ENCODE measurements around the gene CMIP.
A peak's percentile ranks its signal among the peaks of the same experiment; 100 is the strongest.

CMIP gene

DNA sequence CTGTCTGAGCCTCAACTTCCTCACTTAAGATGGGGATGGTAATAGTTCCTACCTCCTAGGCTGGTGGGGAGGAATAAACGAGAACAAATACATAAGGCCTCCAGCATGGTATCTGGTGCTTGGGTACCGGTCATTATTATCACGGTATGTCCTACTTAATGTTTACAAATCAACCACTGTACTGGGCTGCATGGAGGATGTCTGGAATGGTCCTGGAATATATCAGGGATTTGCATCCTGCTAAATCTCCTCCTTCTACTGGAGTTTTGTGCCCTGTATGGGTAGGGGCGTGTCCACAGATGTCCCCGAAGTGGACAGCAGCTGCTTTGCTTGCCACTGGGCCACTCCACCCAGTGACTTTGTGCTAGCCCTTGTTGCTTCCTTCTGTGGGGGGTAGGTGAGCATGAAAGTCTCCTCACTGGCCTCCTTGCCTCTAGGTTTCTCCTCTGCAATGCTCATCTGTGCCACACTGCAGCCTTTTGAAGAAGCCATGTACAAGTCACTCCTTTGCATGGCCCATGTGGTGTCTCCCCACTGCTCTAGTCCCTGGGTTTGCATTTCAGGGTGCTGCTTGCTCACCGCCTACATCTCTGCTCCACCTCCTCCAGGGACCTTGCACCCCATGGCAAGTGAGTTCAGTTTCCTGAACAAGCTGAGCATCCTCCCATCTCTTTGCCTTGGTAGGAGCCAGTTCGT is 2.2 kb upstream of the CMIP start:
- Histone ChIP-seq H3K4me1 (no peaks in the 10 kb centered on the region), H3K4me2 (ENCODE audit: low read length) (no peak overlapping the region), H3K27ac (no peak overlapping the region), H3K4me3 (ENCODE audit: low read depth, low read length) (no peak overlapping the region), H3K9ac (no peak overlapping the region), H3K79me2 (peaks cover 2% of the 10 kb centered on the region), H3K9me3 (ENCODE audit: control insufficient read depth, low read length) (no peaks in the 10 kb centered on the region), H3K27me3 (ENCODE audit: control insufficient read depth, insufficient read depth, low read length) (no peaks in the 10 kb centered on the region), H2AFZ (no peak overlapping the region), H3K36me3 (ENCODE audit: control insufficient read depth, insufficient read depth, low read length) (no peaks in the 10 kb centered on the region)
- no peak for TF ChIP-seq CTCF (IDR thresholded peaks at IDR 0.05)

- H3K4me1 ChIP-seq, result no peaks in the 10 kb centered on the region
- no peaks in the 10 kb centered on the region for H3K9me3 ChIP-seq (ENCODE audit: control insufficient read depth, low read length)
- TF ChIP-seq CTCF (IDR thresholded peaks at IDR 0.05), result no peak
- H2AFZ ChIP-seq, result no peak overlapping the region
- H3K27ac ChIP-seq, result no peak overlapping the region
- no peak overlapping the region for H3K4me2 ChIP-seq (ENCODE audit: low read length)
- H3K36me3 ChIP-seq (ENCODE audit: control insufficient read depth, insufficient read depth, low read length), result no peaks in the 10 kb centered on the region
- no peak overlapping the region for H3K4me3 ChIP-seq (ENCODE audit: low read depth, low read length)
- H3K27me3 ChIP-seq (ENCODE audit: control insufficient read depth, insufficient read depth, low read length), result no peaks in the 10 kb centered on the region
- H3K9ac ChIP-seq, result no peak overlapping the region
- peaks cover 2% of the 10 kb centered on the region for H3K79me2 ChIP-seq
Observed at GRCh38 chr16:81442916-81443687, 1.5 kb upstream of the CMIP start.

DNA sequence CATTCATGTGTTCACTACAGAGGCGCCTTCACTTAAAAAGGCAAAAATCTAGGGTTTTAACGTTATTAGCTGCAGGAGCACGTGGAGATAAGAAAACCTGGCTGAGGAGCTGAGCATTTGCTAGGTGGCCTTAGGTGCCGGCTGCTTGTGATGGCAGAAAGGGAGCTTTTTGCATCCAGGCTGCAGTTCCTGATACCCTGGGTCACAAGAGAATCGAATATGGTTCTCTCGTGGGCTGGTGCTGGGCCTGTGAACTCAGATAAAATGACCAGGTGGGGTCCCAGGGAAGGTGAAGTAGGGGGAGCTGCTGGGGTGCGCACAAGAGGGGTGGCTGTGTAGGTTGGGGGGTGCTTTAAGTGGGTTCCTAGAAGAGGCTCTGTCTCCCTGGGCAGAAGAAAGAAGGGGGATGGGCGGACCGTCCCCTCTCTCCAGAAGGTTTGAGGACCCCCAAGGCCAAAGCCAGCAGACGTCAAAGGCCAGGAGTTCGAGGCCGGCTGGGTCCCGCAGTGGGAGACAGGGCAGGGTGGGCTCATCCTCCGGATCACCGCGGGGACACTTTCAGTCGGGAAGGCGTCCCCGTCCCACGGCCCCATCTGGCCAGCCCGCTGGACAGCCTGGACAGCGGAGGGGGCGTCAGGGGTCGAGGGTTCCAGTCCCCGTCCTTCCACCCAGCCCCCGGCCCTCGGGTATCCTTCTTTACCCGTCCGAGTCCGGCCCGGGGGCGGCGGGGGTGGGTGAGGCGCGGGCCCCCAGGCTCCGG is 740 bp upstream of the CMIP start:
- H3K27ac ChIP-seq, result peak overlapping the region; percentile 43
- H3K36me3 ChIP-seq (ENCODE audit: control insufficient read depth, insufficient read depth, low read length), result no peaks in the 10 kb centered on the region
- H3K4me2 ChIP-seq (ENCODE audit: low read length), result peak overlapping the region; percentile 40
- H3K27me3 ChIP-seq (ENCODE audit: control insufficient read depth, insufficient read depth, low read length), result no peaks in the 10 kb centered on the region
- H3K9ac ChIP-seq, result no peak overlapping the region
- H3K79me2 ChIP-seq, result peaks cover 2% of the 10 kb centered on the region
- H3K4me1 ChIP-seq, result no peaks in the 10 kb centered on the region
- H2AFZ ChIP-seq, result peak overlapping the region; percentile 91
- H3K4me3 ChIP-seq (ENCODE audit: low read depth, low read length), result peak overlapping the region; percentile 3
- TF ChIP-seq CTCF (IDR thresholded peaks at IDR 0.05), result no peak
- no peaks in the 10 kb centered on the region for H3K9me3 ChIP-seq (ENCODE audit: control insufficient read depth, low read length)

- peak; percentile 15 for TF ChIP-seq CTCF (IDR thresholded peaks at IDR 0.05)
- peaks cover 2% of the 10 kb centered on the region for H3K79me2 ChIP-seq
- H3K4me3 ChIP-seq (ENCODE audit: low read depth, low read length), result peak overlapping the region; percentile 51
- peak overlapping the region; percentile 72 for H3K4me2 ChIP-seq (ENCODE audit: low read length)
- H3K9ac ChIP-seq, result peak overlapping the region; percentile 50
- H3K36me3 ChIP-seq (ENCODE audit: control insufficient read depth, insufficient read depth, low read length), result no peaks in the 10 kb centered on the region
- no peaks in the 10 kb centered on the region for H3K27me3 ChIP-seq (ENCODE audit: control insufficient read depth, insufficient read depth, low read length)
- no peaks in the 10 kb centered on the region for H3K4me1 ChIP-seq
- peak overlapping the region; percentile 53 for H3K27ac ChIP-seq
- H2AFZ ChIP-seq, result peak overlapping the region; percentile 82
- no peaks in the 10 kb centered on the region for H3K9me3 ChIP-seq (ENCODE audit: control insufficient read depth, low read length)
Observed at GRCh38 chr16:81445143-81445961, 744 bp downstream of the CMIP start.

All from parathyroid adenoma (tissue), 2 donors.